GM13976 (cell line): Measurements from ENCODE around the gene PITPNM1.

Experiments
- DNase-seq: peaks from one replicate; pipeline ENCODE4 v3.0.0; 2012; ENCODE audit warnings: low spot score
- in situ Hi-C: fragments of 300-500 bp; cut with MboI; formaldehyde crosslinking; loops from one replicate; pipeline ENCODE4 v1.12.0; 2022; ENCODE audit warnings: low sequenced_read_pairs, mixed read lengths, inconsistent platforms; ENCODE audit not compliant: unreplicated experiment
- TF ChIP-seq, protein P1 (sequence below): IDR thresholded peaks from 2 replicates; pipeline ENCODE4 v1.5.1; 2012; ENCODE audit warnings: borderline replicate concordance, mild to moderate bottlenecking; ENCODE audit not compliant: insufficient read depth; ENCODE audit errors: extremely low read depth, missing control alignments, control extremely low read depth

PITPNM1 gene

DNA sequence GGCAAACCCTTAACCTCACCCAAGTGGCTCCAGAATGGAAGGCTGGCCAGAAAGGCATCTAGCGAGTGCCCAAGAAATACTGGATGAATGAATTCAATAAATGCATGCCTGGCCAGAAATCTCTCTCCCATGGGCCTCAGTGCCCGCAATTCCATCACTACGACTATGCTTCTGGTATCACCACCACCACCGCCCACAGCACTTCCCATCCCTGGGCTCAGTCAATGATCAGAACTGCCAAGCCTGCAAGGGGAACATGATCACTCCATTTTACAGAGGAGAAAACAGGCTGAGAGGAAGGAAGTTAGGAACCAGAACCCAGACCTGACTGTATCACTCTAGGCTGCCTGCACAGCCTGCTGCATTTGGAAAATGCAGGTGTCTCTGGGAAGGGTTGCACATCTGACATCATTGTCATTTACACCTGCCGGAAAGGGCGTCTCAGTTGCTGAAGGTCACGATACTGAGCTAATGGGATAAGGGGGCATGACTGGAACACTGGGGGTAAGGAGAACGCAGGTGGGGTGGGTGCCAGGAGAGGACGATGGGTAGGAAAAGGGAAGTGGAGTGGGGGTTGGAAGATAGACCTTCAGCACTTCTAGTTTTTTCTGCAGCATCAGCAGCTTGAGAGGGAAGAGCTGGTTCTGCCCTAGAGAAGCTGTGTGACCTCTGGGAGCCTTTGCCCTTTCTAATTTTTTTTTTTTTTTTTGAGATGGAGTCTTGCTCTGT is 55.9 kb downstream of the PITPNM1 start:
- TF ChIP-seq, protein P1, sequence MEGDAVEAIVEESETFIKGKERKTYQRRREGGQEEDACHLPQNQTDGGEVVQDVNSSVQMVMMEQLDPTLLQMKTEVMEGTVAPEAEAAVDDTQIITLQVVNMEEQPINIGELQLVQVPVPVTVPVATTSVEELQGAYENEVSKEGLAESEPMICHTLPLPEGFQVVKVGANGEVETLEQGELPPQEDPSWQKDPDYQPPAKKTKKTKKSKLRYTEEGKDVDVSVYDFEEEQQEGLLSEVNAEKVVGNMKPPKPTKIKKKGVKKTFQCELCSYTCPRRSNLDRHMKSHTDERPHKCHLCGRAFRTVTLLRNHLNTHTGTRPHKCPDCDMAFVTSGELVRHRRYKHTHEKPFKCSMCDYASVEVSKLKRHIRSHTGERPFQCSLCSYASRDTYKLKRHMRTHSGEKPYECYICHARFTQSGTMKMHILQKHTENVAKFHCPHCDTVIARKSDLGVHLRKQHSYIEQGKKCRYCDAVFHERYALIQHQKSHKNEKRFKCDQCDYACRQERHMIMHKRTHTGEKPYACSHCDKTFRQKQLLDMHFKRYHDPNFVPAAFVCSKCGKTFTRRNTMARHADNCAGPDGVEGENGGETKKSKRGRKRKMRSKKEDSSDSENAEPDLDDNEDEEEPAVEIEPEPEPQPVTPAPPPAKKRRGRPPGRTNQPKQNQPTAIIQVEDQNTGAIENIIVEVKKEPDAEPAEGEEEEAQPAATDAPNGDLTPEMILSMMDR = no peak
- in situ Hi-C loops = no loop called here
- DNase-seq = no peak

DNA sequence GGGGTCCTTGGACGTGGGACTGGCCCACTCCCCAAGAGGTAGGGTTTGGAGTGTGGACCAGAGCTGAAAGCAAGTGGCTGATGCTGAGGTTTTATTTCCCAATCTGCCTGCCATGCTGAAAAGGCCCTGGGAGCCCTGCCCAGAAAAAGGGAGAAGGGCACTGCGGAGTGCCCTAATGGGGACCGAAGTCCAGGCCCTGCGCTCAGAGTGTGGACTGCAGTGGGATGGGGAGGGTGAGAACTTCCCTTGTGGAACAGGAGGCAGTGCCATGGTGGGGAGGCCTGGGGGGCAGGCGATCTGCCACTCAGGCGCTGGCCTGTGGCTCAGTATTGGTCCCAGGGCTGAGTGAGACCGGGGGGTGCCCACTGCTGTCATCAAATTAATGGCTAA is 56.9 kb downstream of the PITPNM1 start:
- no peak for DNase-seq
- in situ Hi-C loops = no loop called here
- TF ChIP-seq, protein P1 = no peak

DNA sequence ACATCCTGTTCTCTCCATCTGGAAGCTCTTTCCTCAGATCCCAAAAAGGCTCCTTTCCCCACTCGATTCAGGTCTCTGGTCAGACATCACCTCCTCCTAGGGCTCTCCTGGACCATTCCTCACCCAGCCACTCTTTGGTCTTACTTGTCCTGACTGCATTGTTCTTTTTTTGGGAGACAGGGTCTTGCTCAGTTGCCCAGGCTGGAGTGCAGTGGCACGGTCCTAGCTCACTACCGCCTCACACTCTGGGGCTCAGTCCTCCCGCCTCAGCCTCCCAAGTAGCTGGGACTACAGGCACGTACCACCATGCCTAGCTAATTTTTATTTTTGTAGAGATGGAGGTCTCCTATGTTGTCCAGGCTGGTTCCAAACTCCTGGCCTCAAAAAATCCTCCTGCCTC is 59.6 kb downstream of the PITPNM1 start:
- DNase-seq = no peak
- TF ChIP-seq, protein P1 = no peak
- in situ Hi-C loops = no loop called here

DNA sequence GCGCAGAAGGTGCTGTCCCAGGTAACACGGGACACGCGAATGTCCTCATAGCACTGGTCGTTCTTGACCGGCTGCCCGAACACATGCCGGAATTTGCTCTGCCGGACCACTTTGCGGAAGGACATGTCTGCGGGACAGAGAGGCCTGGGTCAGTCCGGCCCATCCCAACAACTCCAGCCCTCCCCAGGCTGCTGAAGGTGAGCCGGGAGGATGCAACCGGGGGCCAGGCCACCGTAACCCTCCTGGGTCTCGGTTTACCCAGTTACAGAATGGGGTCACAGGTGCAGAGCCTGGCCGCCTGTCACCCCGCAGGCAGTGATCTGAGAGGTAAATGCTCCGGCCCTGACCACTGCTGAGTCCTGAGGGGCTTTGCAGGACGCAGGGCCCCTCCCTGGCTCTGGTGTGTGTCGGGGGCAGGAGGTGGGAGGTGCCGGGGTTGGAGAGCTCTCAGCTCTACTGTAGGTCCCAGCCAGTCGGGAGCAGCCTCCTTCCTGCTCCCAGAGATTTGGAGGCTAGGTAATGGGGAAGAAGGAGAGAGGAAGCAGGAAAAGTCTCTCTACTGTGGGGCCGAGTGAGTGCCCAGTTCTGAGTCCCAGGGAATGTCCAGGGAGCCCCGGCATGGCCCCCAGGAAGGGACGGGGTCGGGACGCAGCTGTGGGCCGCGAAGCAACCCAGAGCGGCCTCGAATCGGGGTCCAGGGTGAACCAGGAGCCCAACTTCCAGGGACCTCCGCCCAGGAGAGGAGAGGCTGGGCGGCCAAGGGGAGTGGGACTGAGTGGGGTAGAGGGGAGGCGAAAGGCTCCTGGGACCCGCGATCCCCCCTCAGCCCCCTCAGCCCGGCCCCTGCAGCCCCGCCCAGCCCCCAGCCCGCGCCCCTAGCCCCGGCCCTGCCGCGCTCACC is 62.4 kb downstream of the PITPNM1 start:
- no peak for DNase-seq
- in situ Hi-C loops = no loop called here
- TF ChIP-seq, protein P1 = no peak
